ENCODE measurements around the gene IQCF6.

DNA sequence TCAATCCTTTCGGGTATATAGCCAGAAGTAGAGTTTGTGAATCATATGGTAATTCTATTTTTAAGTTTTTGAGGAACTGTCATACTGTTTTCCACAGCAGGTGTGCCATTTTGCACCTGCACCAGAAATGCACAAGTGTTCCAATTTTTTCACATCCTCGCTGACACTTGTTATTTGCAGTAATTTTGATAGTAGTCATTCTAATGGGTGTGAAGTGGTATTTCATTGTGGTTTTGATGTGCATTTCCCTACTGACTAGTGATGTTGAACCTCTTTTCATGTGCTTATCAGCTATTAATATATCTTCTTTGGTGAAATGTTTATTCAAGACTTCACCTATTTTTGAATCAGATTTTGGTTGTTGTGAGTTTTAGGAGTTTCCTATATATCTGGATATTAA is 43.1 kb downstream of the IQCF6 start:
- TF ChIP-seq, protein P1, sequence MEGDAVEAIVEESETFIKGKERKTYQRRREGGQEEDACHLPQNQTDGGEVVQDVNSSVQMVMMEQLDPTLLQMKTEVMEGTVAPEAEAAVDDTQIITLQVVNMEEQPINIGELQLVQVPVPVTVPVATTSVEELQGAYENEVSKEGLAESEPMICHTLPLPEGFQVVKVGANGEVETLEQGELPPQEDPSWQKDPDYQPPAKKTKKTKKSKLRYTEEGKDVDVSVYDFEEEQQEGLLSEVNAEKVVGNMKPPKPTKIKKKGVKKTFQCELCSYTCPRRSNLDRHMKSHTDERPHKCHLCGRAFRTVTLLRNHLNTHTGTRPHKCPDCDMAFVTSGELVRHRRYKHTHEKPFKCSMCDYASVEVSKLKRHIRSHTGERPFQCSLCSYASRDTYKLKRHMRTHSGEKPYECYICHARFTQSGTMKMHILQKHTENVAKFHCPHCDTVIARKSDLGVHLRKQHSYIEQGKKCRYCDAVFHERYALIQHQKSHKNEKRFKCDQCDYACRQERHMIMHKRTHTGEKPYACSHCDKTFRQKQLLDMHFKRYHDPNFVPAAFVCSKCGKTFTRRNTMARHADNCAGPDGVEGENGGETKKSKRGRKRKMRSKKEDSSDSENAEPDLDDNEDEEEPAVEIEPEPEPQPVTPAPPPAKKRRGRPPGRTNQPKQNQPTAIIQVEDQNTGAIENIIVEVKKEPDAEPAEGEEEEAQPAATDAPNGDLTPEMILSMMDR (conservative IDR thresholded peaks at IDR 0.05; ENCODE audit: low read length), result no peak
- TF ChIP-seq EZH2phosphoT487 (IDR thresholded peaks at IDR 0.05; ENCODE audit: borderline replicate concordance), result no peak
